HG02623 (cell line): ENCODE measurements around the gene RAB28.
A peak's percentile ranks its signal among the peaks of the same experiment; 100 is the strongest.

Experiments used
- ATAC-seq: cut with Tn5 transposase; IDR thresholded peaks from one replicate; pipeline ENCODE4 v1.9.1; 2021; ENCODE audit warnings: moderate library complexity; ENCODE audit not compliant: unreplicated experiment

The RAB28 gene

DNA sequence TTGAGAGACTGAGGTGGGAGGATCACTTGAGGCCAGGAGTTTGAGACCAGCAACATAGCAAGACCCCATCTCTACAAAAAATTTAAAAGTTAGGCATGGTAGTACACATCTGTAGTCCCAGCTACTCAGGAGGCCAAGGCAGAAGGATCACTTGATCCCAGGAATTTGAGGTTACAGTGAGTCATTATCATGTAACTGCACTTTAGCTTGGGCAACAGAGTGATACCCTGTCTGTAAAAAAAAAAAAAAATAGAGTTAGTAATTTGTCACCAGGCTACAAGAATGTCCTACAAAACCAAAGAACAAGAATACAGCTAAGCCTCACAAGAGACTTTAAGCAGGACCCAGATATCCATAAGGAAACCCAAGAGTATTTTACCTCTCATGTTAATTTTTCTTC is 27.0 kb upstream of the RAB28 start:
- no peak for ATAC-seq

DNA sequence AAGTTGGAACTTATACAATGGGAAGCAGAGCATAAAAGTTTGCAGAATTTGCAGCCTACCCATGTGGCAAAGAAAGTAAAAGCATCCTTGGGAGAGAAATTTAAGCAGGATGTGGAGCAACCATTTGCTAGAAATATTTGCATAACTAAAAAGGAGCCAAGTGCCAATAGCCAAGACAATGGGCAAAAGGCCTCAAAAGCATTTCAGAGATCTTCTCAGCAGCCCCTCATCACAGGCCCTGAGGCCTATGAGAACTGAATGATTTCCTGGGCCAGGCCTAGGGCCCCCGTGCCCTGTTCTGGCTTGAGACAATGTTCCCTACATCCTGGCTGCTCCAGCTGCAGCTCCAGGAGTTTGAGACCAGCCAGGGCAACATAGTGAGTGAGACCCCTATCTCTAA is 25.3 kb upstream of the RAB28 start:
- ATAC-seq = no peak

DNA sequence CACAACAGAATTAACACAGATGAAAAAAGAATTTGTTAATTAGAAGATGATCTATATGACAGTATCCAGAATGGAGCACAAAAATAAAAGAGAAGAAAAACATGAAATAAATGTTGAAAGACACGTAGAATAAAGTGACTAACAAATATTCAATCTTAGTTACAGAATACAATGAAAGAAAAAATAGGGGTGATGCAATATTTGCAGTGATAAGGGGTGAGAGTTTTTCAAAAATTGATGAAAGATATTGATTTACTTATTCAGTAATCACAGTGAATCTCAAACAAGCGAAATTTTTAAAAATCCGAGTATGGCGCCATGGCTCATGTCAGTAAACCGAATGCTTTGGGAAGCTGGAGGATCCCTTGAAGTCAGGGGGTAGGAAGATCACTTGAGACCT is 20.2 kb upstream of the RAB28 start:
- no peak for ATAC-seq

DNA sequence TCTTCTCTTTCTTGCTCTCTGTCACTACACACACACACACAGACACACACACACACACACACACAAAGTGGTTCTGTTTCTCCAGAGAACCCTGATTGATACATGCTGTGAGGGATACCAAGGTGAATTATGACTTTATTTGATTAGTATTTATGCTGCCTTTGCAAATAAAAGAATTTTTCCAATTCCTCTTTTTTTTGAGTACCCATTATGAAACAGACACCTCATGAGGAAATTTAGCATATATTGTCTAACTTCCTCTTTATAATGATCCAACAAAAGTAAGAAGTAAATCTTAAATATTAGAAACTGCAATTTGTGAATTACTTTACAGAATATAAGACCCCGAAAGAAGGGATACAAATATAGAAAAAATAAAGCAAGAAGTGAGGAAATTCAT is 14.3 kb upstream of the RAB28 start:
- ATAC-seq = no peak

DNA sequence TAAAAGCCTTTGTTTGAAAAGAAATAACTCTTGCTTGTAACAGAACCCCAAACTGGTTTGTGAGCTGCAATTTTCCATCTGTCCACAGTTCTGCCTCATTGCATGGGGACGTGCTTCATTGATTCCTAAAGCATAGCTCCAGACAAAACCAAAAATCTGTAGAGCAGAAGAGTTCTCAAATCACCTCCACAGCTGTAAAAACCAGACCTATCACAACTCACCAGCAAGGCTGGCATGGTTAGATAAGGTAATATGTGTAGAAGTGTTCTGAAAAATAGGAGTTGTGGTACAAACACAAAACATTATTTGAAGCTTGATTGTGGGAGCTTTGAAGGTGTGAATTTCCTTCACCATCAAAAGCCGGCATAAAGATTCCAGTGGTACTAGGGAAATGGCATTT is 12.5 kb upstream of the RAB28 start:
- ATAC-seq = no peak

DNA sequence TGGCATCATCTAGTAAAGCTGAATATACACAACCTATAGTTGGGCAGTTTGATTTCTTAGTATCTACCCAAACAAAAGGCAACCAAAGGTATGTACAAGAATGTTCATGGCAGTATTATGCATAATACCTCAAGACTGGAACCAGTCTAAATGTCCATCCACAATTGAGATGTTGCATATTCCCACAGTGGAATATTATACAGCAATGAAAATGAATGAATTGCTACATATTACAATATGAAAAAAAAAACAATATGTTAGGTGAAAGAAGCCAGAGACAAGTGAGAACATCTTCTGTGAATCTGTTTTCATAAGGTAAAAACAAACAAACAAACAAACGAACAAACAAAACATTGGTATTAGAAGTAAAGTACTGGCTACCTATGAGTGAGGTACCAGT is 11.6 kb upstream of the RAB28 start:
- ATAC-seq = no peak

DNA sequence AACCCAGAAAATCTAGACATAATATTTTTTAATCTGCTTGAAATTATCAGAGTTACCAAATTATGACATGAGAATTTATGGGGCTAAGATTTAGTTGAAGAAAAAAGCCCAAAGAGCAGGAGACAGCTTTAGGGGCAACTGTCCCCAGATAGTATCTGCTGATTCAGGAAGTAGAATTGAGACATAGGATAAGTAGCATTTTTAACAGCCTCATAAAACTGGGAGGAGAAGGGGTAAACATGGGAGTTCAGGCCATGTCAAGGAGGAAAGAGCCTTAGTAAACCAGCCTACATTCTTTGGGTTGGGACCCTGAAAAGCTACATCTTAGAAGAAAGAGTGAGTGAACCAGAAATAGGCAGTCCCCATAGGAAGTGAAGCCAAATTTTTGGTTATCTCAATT is 9.7 kb upstream of the RAB28 start:
- ATAC-seq = no peak

DNA sequence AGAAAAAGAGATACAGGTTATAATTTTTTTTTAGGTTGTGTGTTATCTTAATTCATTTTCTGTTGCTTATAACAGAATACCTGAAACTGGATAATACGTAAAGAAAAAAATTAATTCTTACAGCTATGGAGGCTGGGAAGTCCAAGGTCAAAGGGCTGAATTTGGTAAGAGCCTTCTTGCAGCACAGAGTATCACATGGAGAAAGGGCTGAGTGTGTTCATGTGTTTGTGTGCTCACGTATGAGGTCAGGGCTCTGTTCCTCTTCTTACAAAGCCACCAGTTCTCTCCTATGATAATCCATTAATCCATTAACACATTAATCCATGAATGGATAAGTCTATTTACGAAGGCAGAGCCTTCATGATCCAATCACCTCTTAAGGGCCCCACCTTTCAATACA is 8.6 kb upstream of the RAB28 start:
- ATAC-seq = no peak

DNA sequence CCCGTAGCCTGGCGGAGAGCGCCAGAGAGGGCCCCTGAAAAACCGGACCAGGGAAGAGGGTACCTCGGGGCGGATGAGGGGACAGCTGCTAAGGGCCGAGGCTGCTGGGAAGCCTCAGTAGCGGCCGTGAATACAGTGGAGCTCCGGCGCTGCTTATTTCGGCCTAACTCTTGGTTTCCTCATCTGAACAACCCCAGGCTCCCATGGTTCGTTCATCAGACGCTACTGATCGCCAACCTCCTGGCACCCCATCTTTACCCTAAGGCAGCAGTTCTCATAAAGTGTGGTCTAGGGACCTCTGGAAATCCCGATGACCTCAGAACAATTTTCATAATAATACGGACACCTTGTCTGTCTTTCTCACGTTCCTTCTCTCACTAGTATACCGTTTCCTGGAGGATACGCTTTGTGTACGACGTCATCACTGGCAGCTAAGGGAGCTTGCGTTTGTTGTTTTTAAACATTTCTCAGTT is 645 bp upstream of the RAB28 start:
- peak; percentile 26 for ATAC-seq

DNA sequence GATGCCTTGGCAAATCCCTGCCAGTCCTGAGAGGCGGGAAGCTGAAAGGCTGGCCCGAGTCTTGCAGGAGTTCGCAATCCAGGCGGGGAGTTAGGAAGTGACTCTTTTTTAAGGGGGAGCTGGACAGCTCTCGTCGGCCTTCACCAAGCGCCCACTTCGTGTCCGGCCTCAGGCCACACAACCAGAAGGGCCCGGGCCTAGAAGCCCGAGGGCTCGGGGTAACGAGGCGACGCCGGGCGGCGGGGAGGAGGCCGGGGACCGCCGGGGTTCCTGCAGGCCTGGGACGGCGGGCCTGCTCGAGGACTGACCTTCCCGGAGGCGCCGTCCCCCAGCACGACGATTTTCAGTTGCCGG is 395 bp downstream of the RAB28 start:
- ATAC-seq = peak; percentile 18

DNA sequence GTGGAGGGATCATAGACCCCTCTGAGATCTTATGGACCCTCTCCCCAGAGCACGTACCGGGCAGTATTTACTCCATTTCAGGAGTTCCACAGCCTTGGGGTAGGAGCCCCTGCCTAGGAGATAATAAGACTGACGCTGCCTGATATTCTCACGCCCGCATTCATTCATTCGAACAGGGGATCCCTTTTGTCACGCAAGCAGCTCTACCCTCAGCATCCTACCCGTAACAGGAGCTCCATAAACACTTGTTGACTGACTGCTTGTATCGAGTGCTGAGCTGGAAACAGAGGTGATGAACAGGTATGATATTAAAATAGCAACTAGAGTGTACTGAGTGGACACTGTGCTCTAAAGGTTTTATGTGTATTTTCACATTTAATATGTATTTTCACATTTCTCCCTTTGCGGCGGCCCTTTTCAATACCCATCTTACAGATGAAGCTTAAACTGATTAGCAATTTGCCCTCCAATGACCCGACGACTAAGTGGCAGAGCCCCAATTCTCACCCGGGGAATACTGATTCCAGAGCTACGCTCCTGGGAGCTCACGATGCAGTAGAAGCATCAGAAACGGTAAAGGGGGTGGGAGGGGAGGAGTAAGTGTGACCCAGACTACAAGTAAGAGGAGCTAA is 888 bp downstream of the RAB28 start:
- ATAC-seq = peak; percentile 1

DNA sequence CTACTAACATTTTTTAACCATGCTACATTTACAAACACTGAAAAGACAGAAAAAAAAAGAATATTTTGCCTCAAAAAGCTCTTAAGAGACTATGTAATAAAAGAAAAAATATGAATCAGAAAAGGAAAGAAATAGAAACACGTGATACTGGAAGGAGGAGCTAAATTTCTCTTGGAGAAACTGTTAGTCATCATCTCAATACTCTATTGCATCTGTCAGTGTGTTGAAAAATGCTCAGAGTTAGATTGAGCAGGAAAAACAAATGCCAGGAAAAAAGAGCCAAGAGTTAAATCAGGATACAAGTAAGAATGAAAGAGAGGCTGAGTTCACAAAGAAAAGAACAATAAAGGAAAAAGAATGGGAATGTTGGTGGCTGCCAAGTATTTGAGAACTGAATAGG is 2.6 kb downstream of the RAB28 start:
- no peak for ATAC-seq

DNA sequence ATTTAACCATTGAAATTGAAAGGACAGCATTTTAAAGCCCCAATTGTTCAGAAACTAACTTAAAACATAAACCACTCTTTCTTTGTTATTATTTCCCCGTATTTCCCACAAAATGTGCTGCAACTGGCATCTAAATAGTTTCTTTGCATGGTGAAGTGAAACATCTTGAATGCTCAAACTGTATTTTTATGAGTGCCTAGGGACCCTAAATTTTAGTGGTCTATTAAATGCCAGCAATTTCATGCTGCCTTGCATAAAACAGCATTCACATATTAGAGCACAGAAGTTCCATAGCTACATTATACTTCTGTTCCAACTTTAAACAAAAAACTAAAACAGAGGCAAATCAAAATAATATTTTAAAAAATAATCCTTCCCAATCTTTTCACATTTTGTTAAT is 5.4 kb downstream of the RAB28 start:
- ATAC-seq = no peak

DNA sequence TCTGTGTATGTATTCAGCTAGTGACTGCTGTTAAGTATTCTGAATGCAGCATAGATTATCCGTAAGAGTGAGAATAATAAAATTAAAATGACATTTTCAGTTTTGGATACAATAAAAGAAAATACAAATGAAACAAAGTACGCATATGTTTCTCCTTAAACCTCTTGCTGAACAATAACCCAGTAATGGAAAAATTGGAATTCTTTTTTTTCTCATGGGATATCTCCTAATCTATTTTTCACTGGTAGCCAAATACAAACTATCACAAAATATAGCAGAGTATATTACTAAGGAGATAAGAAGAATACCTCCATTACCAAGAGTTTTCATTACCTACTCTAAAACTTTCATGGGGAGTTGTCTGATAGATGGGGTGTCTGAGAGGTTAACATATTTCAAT is 6.0 kb downstream of the RAB28 start:
- no peak for ATAC-seq

DNA sequence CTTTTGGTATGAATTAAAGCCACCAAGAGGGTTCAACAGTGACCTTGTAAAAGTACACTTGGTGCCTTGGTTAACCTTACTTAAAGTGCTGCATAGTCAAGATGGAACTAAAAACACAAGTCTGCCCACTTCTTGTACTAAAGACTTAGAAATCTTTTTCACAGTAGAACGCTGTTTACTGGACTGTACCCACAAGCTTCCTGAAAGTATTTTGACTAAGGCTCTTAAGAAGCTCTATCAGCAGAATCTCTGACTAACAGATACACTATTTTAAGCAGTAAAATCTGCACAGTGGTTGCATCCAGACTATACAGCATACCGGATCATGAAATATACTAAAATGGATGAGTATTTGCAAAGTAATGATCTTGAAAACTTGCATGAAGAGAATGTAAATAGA is 7.2 kb downstream of the RAB28 start:
- ATAC-seq = peak; percentile 73

DNA sequence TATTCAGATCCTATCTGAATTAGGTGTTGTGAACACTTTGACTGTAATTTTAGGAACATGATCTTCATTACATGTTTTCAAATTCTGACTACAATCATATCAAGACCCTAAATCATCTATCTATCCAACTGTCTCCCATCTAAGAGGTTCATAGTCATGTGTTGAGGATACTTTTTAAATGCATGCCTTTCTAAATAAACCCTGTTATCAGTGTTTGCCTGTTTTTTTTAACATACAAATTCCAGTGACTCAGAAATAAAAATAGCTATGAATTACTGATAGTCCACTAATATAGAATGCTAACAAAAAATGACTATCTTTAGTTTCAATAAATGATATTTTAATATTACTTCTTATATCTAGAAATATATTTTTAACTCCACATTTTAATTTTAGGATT is 8.0 kb downstream of the RAB28 start:
- ATAC-seq = no peak

DNA sequence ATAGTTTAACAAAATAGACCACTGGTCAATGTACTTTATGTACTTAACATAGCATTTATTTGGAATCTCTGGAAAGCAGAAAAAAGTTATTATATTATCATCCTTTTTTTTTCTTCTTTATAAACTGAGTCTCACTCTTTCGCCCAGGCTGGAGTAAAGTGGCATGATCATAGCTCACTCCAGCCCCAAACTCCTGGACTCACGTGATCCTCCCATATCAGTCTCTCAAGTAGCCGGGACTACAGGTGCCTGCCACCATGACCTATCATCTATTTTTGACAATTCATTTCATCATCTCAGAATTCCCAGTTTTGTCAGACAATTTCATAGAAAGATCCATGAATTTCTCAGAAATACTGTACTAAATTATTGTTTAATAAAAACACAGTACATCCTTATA is 12.7 kb downstream of the RAB28 start:
- no peak for ATAC-seq

DNA sequence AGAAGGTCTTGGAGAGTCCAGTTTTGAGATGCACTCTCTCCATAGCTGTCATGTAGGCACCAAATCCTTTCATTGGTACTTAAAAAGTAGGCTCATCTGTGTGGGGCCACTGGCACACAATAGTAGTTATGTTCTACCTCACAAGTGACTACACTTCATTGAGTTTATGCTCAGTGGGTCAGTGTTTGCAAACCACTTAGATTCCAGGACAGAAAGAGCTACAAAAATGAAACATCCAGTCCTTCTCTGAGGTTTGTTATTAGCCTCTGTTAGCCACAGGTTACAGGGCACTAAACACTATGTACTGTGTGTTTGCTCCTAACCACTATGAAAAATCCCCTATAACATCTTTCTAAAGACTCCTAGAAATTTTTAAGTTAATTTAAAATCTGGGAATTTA is 13.8 kb downstream of the RAB28 start:
- peak; percentile 78 for ATAC-seq

DNA sequence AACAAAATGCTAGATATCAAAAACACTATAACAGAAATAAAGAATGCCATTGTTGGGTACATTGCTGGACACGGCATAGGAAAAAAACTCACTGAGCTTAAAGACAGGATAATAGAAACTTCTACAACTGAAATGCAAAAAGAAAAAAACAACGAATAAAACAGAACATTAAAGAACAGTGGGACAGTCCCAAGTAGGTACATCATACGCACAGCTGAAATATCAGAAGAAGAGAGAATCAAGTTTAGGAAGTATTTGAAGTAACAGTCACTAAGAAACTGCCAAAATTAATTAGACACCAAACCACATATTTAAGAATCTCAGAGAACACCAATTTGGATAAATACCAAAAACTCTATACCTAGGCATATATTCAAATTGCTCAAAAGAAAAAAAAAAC is 19.2 kb downstream of the RAB28 start:
- no peak for ATAC-seq

DNA sequence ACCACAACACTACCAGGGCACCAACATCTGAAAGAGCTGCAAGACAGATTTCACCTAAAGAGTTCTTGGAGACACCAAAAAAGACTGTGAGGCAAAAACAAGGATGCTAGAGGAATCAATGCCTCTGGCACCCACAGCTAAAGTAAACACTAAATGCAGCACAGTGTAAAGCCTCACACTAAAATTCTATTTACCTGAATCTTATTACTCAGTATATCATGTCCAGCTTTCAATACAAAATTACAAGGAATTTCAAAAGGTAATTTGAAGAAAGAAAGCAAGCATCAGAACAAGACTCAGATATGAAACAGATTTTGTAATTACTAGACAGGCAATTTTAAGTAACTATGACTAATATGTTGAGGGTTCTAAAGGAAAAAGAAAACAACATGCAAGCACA is 19.6 kb downstream of the RAB28 start:
- no peak for ATAC-seq

DNA sequence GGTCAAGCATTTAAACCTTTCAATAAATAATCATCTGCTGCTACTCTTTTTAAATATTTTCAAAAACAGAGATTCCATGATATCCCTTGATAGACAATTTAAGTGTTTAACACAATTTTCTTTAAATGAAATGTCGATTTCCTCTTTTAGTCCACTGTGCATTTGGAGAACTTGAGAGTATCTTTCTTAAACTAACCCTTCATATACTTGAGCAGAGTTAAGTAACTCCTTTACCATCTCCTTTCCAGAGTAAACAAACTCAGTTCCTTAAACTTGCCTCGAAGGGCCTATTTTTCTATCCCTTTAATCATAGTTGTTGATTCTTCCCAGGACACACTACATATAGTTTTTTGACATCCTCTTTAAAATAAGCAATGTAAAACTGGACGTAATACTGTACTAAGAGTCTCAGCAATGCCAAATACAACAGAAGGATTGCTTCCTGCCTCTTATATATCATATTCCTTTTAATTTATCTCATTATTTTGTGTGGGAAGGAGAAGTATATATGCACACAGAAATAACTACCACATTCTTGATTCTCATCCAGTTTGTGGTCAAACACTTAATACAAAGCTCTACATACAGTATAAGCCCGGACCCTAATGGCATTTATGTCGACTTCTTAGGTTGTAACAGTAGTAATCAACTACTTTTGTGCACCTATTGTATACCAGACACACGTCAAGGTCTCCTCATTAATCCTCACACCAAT is 22.8 kb downstream of the RAB28 start:
- ATAC-seq = no peak

DNA sequence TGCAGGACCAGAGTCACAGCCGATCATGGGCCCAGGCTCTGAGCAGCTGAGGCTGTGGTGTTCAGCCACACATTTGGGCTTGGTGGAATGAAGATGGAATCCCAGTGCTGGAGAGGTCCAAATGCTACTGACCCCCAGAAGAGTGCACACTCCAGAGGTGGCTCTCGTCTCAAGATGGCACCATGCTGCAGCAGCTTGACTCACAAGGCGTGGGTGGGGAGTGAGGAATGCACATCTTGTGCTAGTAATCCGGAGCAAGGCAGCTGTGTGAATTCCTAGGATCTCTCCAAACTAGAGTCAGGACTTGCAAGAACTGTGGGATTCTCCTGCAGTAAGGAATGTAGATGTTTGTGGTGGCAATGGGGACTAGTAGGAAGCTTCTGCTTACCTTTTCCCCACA is 28.7 kb downstream of the RAB28 start:
- ATAC-seq = no peak

DNA sequence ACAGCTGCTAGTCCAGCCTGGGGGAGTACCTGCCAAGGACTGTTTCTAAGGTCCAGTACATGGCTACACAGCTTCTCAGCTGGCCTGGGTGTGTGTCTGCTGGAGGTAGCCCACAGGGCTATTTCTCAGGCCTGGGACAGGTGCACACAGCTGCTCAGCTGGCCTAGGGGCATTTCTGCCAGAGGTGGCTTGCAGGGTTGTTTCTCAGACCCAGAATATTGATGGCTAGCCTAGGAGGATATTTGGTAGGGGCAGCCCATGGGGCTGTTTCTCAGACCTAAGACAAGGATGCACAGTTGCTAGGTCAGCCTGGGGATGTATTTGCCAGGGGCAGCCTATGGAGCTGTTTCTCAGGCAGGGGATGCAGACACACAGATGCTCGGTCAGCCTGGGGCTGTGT is 29.4 kb downstream of the RAB28 start:
- no peak for ATAC-seq
